Stimulated activated CD4-positive, alpha-beta T cell treated with anti-CD3 and anti-CD28 coated beads, Interleukin-4, amount 100 ng/mL, for 1 hour (primary cell): ENCODE data around the gene MMP23B.
"Not testable (repeated sequence)": the region's sequence is repeated elsewhere in the genome, so short reads cannot be mapped to it uniquely, and the experiment has no call there.

Source experiments
- DNase-seq: peaks from one replicate; pipeline ENCODE4 v3.0.0-alpha.2; 2020

Gene MMP23B

DNA sequence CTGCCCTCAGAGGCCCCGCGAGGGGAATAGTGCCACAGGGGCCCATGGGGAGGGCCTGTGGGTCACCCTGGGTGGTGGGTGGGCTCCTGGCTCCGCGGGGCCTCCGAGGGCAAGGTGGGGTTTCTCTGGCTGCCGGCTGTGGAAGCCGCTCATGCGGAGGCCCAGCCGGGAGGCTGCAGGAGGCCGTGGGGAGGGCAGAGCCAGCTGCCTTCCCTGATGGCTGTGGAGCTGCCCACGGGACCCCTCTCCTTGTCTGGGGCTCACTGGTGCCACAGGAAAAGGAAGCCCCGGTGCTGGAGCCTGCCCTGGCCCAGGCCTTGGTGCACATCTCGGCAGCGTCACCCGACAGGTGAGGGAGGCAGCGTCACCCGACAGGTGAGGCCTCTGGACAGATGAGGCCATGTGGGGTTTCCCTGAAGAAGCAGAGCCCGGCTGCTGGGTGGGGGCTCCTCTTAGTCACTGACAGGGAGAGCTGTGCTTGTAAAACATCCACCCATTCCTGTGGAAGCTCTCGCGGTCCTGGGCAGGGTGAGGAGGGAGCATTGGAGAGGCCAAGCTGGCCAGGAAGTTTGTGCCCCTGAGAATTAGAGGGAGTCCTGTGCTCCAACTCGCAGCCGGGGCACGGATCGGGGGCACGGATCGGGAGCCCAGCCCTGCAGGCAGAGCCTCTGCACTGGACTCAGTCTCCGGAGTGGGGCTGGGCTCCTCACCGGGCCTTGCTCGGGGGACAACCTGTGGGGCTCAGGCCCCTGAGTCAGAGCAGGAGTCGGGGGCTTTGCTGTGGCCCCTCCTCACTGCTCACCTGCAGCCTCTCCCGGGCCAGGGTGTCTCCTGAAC lies 10.6 kb upstream of the MMP23B start:
- DNase-seq = no peak

DNA sequence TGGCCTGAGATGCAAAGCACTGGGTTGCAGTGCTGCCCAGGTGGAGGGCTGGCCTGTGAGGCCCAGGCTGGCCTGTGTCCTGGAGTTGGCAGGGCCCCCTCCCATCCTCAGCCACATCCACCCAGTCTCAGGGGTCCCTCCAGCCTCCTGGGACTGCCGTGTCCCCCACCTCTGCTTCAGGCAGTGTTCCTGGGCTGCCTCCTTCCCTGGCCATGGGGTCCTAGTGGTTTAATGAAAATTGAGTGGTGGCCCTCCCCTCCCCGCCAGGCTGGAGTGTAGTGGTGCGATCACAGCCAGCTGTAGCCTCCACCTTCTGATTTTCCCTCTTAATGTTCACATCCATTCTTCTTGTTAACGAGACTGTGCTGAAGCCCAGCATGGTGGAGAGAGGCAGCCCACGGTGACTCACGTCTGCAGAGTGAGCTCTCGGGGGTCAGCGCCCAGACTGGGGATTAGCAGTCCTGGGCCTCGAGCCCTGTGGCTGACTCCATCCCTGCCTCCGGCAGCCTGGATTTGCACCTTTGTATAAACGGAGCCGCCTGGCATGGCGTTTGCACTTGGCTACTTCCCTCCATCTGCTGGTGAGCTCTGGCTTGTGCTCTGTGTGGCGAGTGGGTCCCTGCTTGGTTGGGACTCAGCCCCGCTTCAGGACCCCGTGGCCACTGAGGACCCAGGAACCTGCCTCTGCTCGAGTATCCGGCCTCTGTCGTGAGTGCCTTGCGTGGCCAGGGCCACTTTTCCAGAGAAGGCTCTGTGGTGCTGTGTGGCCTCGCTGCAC lies 9.8 kb upstream of the MMP23B start:
- no peak for DNase-seq

DNA sequence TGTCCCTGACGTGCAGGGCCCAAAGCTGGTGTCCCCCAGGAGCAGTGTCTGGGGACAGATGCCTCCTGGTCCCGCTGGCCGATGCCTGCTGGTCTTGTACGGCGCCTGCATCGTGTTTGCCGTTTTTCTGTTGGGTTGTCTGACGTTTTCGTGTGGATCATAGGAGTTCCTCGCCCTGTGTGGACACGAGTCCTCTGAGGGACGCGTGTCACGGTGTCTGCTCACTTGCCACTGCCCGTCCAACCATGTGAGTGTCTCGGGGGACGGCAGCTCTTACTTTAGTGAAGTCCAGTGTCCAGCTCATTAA lies 9.2 kb upstream of the MMP23B start:
- no peak for DNase-seq

DNA sequence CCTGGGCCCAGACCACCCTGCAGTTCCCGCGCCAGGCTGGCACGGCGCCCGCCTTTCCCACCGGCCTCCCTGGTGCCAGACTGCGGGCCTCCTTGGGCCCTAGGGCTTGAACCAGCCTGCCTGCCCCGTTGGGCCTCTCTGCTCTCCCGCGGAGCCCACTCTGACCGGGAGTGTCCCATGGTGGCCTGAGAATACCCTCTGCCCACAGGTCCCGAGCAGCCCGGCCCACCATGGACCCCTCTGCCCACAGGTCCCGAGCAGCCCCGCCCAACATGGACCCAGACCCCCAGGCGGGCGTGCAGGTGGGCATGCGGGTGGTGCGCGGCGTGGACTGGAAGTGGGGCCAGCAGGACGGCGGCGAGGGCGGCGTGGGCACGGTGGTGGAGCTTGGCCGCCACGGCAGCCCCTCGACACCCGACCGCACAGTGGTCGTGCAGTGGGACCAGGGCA lies 8.8 kb upstream of the MMP23B start:
- DNase-seq = no peak

DNA sequence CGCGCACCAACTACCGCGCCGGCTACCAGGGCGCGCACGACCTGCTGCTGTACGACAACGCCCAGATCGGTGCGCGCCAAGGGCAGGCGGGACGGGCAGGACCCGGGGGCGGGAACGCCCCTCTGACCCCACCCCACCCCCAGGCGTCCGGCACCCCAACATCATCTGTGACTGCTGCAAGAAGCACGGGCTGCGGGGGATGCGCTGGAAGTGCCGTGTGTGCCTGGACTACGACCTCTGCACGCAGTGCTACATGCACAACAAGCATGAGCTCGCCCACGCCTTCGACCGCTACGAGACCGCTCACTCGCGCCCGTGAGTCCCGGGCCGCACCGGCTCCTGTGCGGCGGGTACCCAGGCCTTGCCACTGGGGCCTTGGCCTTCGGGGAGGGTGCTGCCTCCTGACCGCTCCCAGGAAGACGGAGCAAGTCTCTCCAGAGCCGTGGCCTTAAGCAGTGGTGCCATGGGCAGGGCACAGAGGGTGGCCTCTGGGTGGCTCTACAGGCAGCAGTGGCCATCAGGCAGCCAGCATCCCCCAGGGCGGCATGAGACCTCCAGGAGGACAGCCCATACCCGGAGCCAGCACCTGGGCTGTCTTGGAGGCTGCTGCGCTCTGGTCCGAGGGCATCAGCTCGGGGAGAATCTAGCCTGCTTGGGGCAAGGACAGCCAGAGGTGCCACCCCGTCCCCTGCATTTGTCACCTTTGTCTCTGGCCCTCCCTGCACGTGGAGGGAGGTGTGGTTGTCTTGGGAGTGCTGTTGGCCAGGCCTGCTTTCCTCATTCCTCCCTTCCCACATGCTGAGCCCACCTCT lies 8.1 kb upstream of the MMP23B start:
- no peak for DNase-seq

DNA sequence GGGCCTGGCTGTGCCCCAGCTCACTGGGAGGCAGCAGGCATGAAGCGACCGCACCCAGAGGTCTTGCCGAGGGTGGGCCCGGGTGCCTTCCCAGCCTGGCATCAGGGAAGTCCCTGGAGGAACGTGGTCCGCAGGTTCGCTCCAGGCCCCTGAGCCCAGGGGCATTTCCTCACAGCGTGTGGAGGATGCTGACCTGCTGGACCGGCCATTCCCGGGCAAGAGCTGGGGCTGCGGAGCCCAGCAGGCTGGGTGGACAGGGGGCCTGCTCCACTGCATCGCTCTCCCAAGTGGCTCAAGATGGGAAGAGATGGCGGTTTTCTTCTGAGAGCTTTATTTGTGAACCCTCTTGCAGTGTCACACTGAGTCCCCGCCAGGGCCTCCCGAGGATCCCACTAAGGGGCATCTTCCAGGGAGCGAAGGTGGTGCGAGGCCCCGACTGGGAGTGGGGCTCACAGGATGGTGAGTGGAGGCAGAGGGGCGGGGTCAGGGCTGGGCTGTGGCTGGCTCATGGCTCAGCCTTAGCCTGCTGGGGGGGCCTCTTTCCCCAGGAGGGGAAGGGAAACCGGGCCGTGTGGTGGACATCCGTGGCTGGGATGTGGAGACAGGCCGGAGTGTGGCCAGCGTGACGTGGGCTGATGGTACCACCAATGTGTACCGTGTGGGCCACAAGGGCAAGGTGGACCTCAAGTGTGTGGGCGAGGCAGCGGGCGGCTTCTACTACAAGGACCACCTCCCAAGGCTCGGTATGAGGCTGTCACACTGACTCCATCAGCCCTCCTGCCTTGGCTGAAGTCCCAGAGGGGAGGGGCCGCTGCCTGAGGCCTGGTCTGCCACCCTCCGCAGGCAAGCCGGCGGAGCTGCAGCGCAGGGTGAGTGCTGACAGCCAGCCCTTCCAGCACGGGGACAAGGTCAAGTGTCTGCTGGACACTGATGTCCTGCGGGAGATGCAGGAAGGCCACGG lies 7.2 kb upstream of the MMP23B start:
- DNase-seq = no peak

DNA sequence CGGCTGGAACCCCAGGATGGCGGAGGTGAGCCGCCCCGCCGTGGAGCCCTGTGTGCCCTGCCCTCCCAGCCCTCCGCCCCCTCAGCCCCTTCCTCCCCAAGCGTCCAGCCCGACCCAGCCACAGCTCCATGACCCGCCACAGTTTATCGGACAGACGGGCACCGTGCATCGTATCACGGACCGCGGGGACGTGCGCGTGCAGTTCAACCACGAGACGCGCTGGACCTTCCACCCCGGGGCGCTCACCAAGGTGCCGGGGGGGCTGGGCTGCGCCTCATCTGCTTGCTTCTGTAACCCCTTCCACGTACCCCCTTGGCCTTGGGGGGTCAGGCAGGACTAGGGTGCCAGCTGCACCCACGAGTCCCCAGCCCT lies 6.6 kb upstream of the MMP23B start:
- no peak for DNase-seq

DNA sequence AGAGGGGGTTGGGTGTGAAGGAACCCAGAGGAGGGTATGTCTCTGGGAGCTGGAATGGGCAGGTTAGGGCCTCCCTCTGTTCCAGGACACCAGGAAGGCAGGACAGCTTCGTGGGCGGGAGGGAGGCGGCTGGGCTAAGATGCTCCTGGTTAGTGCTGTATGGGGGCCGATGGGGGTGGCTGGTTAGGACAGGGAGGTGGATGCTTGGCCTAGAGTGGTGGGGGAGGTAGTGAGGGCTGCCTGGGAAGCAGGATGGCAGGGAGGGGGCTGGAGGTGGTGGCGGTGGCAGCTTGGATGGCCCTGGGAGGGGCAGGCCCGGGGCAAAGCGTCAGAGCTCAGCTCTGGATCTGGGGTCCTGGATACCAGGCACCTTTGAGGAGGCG lies 6.2 kb upstream of the MMP23B start:
- no peak for DNase-seq

DNA sequence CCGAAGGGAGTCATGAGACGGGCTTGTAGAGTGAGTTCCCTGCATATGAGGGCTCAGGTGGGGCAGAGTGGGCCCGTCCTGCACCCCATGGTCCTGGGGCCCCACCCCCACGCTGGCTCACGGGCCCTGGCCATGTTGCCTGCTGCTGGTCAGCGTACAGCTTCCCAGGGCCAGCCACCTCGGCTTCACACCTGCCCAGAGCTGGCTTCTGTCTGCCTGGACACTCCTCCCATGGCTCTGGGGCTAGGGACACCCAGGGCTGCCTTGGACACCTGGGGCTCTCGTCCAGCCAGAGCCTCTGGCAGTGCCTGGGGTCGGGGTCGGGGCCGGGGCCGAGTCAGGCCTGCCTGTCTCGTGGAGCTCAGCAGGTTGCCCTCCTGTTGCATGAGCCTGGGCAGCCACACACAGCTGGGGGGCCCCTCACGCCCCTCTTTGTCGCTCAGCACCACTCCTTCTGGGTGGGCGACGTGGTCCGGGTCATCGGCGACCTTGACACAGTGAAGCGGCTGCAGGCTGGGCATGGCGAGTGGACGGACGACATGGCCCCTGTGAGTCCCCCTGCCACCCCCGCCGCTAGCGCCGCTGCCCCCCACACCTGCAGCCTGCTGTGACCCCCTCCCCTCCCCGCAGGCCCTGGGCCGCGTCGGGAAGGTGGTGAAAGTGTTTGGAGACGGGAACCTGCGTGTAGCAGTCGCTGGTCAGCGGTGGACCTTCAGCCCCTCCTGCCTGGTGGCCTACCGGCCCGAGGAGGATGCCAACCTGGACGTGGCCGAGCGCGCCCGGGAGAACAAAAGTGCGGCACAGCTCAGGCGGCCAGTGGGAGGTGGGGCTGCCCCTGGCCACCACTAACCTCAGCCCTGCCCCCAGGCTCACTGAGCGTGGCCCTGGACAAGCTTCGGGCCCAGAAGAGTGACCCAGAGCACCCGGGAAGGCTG lies 5.5 kb upstream of the MMP23B start:
- DNase-seq = no peak

DNA sequence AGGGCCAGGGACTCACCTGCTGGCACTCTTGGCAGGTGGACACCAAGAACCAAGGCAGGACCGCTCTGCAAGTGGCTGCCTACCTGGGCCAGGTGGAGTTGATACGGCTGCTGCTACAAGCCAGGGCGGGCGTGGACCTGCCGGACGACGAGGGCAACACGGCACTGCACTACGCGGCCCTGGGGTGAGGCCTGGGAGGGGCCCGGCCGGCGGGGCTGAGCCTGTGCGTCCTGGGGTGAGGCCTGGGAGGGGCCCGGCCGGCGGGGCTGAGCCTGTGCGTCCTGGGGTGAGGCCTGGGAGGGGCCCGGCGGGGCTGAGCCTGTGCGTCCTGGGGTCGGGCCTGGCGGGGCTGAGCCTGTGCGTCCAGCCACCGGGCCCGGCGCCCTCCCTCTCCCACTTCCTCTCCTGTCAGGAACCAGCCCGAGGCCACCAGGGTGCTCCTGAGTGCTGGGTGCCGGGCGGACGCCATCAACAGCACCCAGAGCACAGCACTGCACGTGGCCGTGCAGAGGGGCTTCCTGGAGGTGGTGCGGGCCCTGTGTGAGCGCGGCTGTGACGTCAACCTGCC lies 4.6 kb upstream of the MMP23B start:
- no peak for DNase-seq

DNA sequence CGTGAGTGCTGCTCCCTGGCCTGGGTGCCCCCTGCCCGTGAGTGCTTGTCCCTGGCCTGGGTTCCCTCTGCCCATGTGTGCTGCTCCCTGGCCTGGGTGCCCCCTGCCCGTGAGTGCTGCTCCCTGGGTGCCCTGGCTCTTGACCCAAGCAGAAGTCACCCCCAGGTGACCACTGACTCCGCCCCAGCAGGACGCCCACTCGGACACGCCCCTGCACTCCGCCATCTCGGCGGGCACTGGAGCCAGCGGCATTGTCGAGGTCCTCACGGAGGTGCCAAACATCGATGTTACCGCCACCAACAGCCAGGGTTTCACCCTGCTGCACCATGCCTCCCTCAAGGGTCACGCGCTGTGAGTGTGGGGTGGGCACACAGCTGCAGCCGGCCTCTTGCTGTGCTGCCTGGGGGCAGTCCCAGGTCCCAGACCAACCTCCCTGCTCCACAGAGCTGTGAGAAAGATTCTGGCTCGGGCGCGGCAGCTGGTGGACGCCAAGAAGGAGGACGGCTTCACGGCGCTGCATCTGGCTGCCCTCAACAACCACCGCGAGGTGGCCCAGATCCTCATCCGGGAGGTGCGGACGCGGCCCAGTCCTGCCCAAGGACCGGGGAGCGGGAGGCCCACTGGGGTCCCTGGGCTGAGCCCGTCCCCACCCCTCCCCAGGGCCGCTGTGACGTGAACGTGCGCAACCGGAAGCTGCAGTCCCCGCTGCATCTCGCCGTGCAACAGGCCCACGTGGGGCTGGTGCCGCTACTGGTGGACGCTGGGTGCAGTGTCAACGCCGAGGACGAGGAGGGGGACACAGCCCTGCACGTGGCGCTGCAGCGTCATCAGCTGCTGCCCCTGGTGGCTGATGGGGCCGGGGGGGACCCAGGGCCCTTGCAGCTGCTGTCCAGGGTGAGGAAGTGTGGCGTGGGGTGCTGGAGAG lies 3.9 kb upstream of the MMP23B start:
- DNase-seq = no peak

DNA sequence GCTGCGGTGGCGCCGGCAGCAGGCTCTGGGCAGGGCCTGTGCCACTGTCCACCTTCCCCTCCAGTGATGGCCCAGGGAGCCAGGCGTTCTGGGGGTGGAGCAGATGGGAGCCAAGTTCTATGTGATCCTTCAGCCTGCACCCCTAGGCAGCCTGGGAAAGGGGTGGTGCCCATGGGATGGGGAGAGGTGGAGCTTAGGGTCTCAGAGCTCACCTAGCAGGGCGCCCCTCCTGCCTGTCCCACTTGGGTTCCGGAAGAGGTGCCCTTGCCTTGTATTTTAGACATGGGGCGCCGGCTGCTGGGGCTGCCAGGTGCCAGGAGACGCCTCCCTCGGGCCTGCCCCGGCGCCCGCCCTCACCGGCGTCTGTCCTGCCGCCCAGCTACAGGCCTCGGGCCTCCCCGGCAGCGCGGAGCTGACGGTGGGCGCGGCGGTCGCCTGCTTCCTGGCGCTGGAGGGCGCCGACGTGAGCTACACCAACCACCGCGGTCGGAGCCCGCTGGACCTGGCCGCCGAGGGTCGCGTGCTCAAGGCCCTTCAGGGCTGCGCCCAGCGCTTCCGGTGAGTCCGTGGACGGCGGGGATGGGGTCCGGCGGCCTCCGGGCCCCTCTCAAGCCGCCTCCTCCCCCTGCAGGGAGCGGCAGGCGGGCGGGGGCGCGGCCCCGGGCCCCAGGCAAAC lies 3.1 kb upstream of the MMP23B start:
- DNase-seq = peak; percentile 49

DNA sequence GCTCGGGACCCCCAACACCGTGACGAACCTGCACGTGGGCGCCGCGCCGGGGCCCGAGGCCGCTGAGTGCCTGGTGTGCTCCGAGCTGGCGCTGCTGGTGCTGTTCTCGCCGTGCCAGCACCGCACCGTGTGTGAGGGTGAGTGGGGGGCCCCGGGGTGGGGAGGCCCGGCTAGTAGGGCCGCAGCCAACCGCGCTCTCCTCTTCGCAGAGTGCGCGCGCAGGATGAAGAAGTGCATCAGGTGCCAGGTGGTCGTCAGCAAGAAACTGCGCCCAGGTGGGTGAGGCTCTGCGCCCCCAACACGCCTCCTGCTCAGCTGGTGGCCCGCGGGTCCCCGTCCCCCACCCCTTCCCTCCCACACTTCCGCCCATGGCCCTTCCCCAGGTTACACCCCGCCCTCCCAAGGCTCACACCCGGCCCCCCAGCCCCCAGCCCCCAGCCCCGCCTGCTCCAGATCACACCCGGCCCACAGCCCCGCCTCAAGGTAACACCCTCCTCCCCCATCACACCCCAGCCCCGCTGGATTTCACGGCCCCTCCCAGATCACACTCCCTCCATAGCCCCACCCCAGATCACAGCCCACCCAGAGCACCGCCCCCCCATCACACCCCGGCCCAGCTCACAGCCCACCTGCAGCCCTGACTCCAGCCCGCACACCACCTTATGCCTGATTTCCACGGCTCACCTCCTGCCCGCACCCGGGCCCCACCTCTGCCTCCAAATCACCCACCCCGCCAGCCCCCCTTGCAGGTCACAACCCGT lies 2.4 kb upstream of the MMP23B start:
- peak; percentile 63 for DNase-seq

DNA sequence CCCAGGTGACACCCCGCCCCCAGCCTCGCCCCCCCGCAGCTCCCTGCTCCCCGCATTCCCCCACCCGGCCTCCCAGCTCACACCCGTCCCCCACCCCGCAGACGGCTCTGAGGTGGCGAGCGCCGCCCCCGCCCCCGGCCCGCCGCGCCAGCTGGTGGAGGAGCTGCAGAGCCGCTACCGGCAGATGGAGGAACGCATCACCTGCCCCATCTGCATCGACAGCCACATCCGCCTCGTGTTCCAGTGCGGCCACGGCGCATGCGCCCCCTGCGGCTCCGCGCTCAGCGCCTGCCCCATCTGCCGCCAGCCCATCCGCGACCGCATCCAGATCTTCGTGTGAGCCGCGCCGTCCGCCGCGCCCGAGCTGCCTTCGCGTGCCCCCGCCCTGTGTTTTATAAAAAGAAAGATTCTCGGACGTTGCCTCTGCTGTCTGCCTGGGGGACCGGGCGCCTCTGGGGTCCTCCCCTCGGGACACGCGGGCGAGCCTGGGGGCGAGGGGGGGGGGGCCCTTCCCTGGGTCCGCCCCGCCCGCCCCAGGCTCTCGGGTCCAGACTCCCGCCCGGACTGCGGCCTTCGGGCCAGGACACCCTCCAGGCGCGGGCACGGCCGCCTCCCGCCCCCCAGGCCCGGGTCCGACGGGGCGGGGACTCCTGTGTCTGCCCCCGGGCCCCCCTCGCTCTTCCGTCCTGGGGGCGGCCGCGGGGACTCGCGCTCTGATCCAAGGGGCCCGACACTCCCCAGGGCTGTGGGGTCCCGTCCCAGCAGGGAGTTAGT lies 1.6 kb upstream of the MMP23B start:
- DNase-seq = peak; percentile 90

DNA sequence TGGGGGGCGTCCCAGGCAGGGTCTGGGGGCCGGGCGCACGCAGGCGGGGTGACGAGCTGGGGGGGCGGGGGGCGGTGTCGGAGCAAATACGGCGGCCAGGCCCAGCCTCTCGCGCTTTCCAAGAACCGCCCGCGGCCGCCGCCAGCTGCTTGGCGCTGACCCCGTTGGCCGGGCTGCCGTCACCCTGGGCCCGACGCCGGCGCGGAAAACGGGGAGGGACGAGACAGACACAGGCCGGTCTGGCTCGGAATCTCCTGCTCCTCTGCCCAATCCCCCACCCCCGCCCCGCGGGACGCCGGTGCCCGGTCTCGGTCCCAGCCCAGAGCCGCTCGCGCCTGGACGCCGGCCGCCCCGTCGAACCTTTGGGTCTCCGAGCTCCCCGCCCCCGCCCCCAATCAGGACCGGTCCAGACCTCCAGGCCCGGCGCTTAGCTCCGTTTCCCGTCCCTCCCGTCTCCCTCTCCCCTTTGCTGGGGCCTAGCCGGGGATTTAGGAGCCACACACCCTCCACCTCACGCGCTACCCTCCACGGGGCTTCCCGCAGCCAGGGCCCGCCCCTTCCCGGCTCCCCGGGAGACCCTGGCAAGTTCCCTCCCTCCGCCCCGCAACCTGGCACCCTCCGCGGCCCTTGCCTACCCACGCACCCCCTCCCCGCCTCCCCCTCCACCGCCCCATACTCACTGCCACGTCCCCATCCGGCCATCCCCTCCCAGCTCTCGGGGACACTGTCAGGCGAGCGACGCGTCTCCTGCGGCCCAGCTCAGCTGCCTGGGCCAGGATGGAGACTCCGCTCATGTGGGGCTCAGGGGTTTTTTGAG lies 800 bp upstream of the MMP23B start:
- DNase-seq = peak; percentile 37

DNA sequence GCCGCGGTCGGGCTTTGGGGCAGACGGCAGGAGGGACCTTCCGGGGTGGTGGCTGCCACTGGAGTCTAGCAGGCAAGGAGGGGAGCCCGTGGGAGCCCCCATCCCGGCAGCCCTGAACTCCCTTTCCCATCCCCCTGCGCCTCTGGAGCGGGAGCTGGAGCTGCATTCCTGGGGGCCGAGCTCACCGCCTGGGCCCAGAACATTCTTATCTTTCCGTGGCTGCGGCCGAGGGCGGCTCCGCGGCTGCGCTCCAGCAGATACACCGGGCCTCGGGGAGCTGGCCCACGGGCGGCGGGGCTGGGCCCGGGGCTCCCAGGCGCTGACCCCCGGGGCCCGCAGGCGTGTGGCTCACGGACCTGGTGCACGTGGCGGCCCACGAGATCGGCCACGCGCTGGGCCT lies 1.4 kb downstream of the MMP23B start:
- not testable (repeated sequence) for DNase-seq

DNA sequence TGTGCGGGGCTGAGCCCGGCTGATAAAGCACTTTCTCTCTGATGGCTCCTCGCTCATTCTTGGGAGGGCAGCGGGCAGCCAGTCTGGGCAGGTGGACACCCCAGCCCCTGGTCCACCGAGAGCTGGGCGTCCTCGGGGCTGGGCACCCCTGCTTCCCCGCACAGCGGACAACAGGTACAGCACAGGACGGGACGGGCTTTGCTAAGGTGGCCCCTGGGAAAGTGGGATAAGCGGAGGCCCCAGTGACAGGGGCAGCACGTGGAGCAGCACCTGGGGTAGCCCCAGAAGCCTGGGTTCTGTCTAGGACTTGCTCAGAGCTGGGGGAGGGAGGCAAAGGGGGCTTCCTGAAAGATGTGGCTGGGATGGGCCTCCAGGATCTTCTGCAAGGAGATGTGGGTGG lies 2.6 kb downstream of the MMP23B start:
- DNase-seq = not testable (repeated sequence)
